ENCODE data around the gene SHISA2. TPM values are rescaled to one million over a fixed set of nuclear protein-coding genes. Genes with fewer than 3 reads are reported as not detected.

The SHISA2 gene
- total RNA-seq, 1 donor from 2014 or later = 1.7 TPM

DNA sequence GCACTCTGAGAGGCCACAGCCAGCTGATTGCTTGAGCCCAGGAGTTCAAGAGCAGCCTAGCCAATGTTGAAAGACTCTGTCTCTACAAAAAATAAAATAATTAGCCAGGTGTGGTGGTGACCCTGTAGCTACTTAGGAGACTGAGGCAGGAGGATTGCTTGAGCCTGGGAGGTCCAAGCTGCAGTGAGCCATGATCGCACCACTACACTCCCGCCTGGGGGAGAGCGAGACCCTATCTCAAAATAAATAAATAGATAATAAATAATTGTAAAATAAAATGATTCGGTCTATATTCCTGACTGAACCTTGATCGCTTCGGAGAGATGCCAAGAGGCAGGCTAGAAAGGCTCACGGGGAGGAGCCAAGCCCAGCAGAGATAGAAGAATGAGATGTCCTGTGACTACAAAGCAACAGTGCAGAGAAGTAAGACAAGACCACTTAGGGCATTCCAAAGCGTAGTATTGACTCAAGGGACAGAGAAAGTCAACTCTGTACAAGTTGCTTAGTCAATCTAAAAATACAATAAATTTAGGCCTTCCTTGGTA lies 12.8 kb downstream of the SHISA2 start:
- DNase-seq (ENCODE audit: low read depth, low spot score) = no peak
- H3K27me3 Mint-ChIP-seq (ENCODE audit: low read depth) = no peaks in the 10 kb centered on the region
- no peak overlapping the region for H3K27ac Mint-ChIP-seq (ENCODE audit: unreplicated experiment)
- H3K36me3 Mint-ChIP-seq (ENCODE audit: low read depth) = no peaks in the 10 kb centered on the region
- no peak overlapping the region for H3K4me3 Mint-ChIP-seq
- peaks cover 4% of the 10 kb centered on the region for H3K9me3 Mint-ChIP-seq
- H3K4me1 Mint-ChIP-seq = no peaks in the 10 kb centered on the region
- no peak for TF ChIP-seq CTCF (conservative IDR thresholded peaks at IDR 0.05)

- peak; percentile 59 for TF ChIP-seq CTCF (conservative IDR thresholded peaks at IDR 0.05)
- no peaks in the 10 kb centered on the region for H3K36me3 Mint-ChIP-seq (ENCODE audit: low read depth)
- H3K9me3 Mint-ChIP-seq = peaks cover 4% of the 10 kb centered on the region
- DNase-seq (ENCODE audit: low read depth, low spot score) = peak; percentile 43
- no peaks in the 10 kb centered on the region for H3K27me3 Mint-ChIP-seq (ENCODE audit: low read depth)
- H3K4me1 Mint-ChIP-seq = no peaks in the 10 kb centered on the region
- no peak overlapping the region for H3K27ac Mint-ChIP-seq (ENCODE audit: unreplicated experiment)
- H3K4me3 Mint-ChIP-seq = no peak overlapping the region
Observed at GRCh38 chr13:26037302-26037701, 14.5 kb downstream of the SHISA2 start.

DNA sequence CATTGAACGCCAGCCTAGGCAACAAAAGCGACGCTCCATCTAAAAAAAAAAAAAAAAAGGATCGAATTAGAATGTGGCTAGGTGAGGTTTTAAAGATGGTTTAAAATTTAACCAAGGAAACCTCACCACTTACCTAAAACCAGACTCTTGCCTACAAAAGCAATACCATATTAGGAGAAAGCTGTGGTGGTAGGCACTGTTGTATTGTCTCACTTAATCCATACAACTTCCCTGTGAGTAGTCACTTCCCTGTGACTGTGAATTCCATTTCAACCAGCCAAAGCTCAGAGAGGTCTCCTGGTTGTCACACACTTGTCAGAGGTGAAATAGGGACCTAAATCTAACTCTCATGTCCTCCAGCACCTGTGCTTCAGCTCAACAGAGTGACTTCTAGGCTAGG lies 15.4 kb downstream of the SHISA2 start:
- no peak for DNase-seq (ENCODE audit: low read depth, low spot score)
- Mint-ChIP-seq H3K9me3 (peaks cover 4% of the 10 kb centered on the region), H3K4me1 (no peaks in the 10 kb centered on the region), H3K4me3 (no peak overlapping the region), H3K27ac (ENCODE audit: unreplicated experiment) (no peak overlapping the region), H3K36me3 (ENCODE audit: low read depth) (no peaks in the 10 kb centered on the region), H3K27me3 (ENCODE audit: low read depth) (no peaks in the 10 kb centered on the region)
- TF ChIP-seq CTCF (conservative IDR thresholded peaks at IDR 0.05) = no peak

GRCh38 chr13:26034018-26034417 lies 17.8 kb downstream of the SHISA2 start:
- no peak overlapping the region for H3K4me3 Mint-ChIP-seq
- no peak for DNase-seq (ENCODE audit: low read depth, low spot score)
- H3K27ac Mint-ChIP-seq (ENCODE audit: unreplicated experiment) = no peak overlapping the region
- no peaks in the 10 kb centered on the region for H3K27me3 Mint-ChIP-seq (ENCODE audit: low read depth)
- TF ChIP-seq CTCF (conservative IDR thresholded peaks at IDR 0.05) = no peak
- no peaks in the 10 kb centered on the region for H3K36me3 Mint-ChIP-seq (ENCODE audit: low read depth)
- H3K9me3 Mint-ChIP-seq = peaks cover 12% of the 10 kb centered on the region
- H3K4me1 Mint-ChIP-seq = no peaks in the 10 kb centered on the region

DNA sequence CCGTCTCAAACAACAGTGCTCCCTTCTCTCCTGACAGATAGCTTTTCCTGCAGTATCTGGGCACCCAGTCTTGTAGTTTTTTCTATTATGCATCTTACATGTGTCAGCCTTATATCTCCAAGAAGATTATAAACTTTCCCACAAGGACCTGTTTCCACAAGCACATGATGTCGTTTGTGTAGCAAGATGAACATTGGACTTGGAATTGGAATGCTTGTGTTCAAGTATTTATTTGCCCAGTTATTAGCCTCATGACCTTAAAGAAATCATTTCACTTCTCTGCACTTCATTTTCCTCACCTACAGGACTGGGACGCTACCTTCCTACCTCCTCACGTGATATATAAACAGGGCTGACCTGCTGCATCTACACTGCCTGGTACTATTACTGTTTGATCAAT lies 21.5 kb downstream of the SHISA2 start:
- Mint-ChIP-seq H3K4me1 (peaks cover 3% of the 10 kb centered on the region), H3K36me3 (ENCODE audit: low read depth) (no peaks in the 10 kb centered on the region), H3K27me3 (ENCODE audit: low read depth) (peaks cover under 1% of the 10 kb centered on the region), H3K9me3 (peaks cover 9% of the 10 kb centered on the region), H3K27ac (ENCODE audit: unreplicated experiment) (no peak overlapping the region), H3K4me3 (no peak overlapping the region)
- no peak for TF ChIP-seq CTCF (conservative IDR thresholded peaks at IDR 0.05)
- DNase-seq (ENCODE audit: low read depth, low spot score) = no peak
